ENCODE results near the gene SHISA4. TPM values are rescaled to one million over a fixed set of nuclear protein-coding genes. Genes with fewer than 3 reads are reported as not detected.

SHISA4 gene
- total and polyA plus RNA-seq, 2 of the 8 experiments (the other 6 are each of a cell fraction or from before 2014, with no cell fraction given) = 7.8 to 28.9 TPM

DNA sequence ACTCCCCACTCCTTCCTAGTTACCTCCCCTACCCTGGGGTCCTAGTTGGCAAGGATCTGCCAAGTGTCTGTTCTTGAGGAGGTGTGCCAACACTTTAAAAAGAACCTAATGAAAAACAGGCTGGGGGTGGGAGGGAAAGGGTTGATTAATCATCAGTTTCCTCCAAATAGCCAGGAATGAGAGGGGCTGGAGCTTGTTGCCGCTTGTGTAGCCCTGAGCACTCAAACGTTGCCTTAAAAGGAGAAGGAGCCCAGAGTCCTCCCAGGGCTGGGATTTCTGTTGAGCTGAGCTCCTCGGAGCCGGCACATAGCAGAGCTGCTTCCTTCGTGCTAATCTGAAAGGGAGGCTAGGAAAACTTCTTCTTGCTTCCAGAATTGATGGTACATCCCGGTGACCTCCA lies 15.9 kb downstream of the SHISA4 start:
- POLR2A ChIA-PET (ENCODE audit: partially characterized antibody) = interaction anchor here (1.4 to 2.0 kb wide), 4 partner anchors 10 to 37 kb away, joined by 4 to 7 read pairs (median 5); no protein-coding TSS in a partner anchor

More for the DNA sequence above, 15.9 kb downstream of the SHISA4 start:
- Histone ChIP-seq H3K18ac (ENCODE audit: extremely low read depth, low read length) (no peak overlapping the region; the same call in 1 of the 2 replicates), H3K9me3 (ENCODE audit: insufficient read depth in 2 of 2, low read depth in 1 of 2, low read length in 1 of 2) (no peaks in the 10 kb centered on the region), H3K36me3 (ENCODE audit: control insufficient read depth in 2 of 4, insufficient read depth in 4 of 4, low read length in 3 of 4) (no peaks in the 10 kb centered on the region), H3K23me2 (ENCODE audit: low read depth, low read length) (no peaks in the 10 kb centered on the region), H4K5ac (ENCODE audit: insufficient read length, low read depth, low read length) (no peak overlapping the region), H4K20me1 (replicated peaks in 1 of 2; ENCODE audit: control insufficient read depth in 1 of 2, insufficient read depth in 2 of 2, low read length in 2 of 2) (no peaks in the 10 kb centered on the region), H4K91ac (replicated peaks; ENCODE audit: insufficient read length, low read length) (no peak overlapping the region), H3K27ac (ENCODE audit: low read depth, low read length) (no peak overlapping the region), H3K4me1 (replicated peaks in 1 of 4; ENCODE audit: control insufficient read depth in 3 of 4, insufficient read depth in 4 of 4, low read length in 3 of 4) (no peaks in the 10 kb centered on the region), H2AFZ (ENCODE audit: low read length) (no peak overlapping the region), H3K4ac (replicated peaks; ENCODE audit: insufficient read length, low read depth, low read length) (no peak overlapping the region), H2BK12ac (ENCODE audit: low read depth, low read length) (no peak overlapping the region), H4K8ac (ENCODE audit: extremely low read depth, insufficient read depth, low read length) (no peak overlapping the region), H3K14ac (ENCODE audit: insufficient read length) (no peak overlapping the region), H2BK20ac (ENCODE audit: low read length) (no peak overlapping the region), H3K4me3 (ENCODE audit: extremely low read depth in 1 of 4, insufficient read depth in 2 of 4, low read depth in 3 of 4, low read length in 4 of 4) (no peak overlapping the region), H3K79me2 (ENCODE audit: control insufficient read depth in 1 of 2, insufficient read depth in 2 of 2, low read length in 2 of 2) (no peaks in the 10 kb centered on the region), H3K4me2 (ENCODE audit: insufficient read depth in 1 of 2, low read depth in 2 of 2, low read length in 2 of 2) (no peak overlapping the region), H2BK5ac (ENCODE audit: low read depth, low read length) (no peak overlapping the region; the same call in 1 of the 2 replicates), H2BK120ac (replicated peaks; ENCODE audit: low read depth, low read length) (no peak overlapping the region), H3K27me3 (replicated peaks in 1 of 4; ENCODE audit: control insufficient read depth in 3 of 4, extremely low read depth in 1 of 4, insufficient read depth in 3 of 4, low read length in 3 of 4) (no peaks in the 10 kb centered on the region; a peak in 1 of 7 replicates), H2BK15ac (ENCODE audit: low read length) (no peak overlapping the region), H3K56ac (replicated peaks; ENCODE audit: insufficient read length, low read depth, low read length) (no peak overlapping the region), H2AK5ac (ENCODE audit: low read depth, low read length) (no peak overlapping the region), H3K23ac (ENCODE audit: insufficient read length) (no peak overlapping the region), H3K79me1 (ENCODE audit: low read depth, low read length) (no peaks in the 10 kb centered on the region), H3K9ac (replicated peaks in 1 of 4; ENCODE audit: extremely low read depth in 1 of 4, low read depth in 3 of 4, low read length in 3 of 4) (no peak overlapping the region; a peak in 1 of 7 replicates)
- TF ChIP-seq JUND (IDR thresholded peaks at IDR 0.05; ENCODE audit: low read length) (no peak), SRF (IDR thresholded peaks at IDR 0.05; ENCODE audit: low read depth, low read length) (peak; percentile 85)
- DNase-seq (ENCODE audit: low read depth in 1 of 2, low spot score in 2 of 2) (no peak), FAIRE-seq (no peak)
- CTCF ChIA-PET (ENCODE audit: partially characterized antibody) = interaction anchor here (0.9 to 12.4 kb wide), 7 partner anchors 10 to 215 kb away, joined by 4 to 147 read pairs (median 5); partner anchors contain the start of gene LMOD1
- WGBS, 2 experiments (ENCODE audit: extremely low coverage in 1 of 2, insufficient coverage in 1 of 2, insufficient read length in 1 of 2, insufficient replicate concordance in 2 of 2, low coverage in 1 of 2, low lambda C conversion rate in 2 of 2, missing lambda C conversion rate in 1 of 2) = 76% methylated on average over 6 of the region's 6 CpGs; no CpG with 5 or more reads in 1 of the 2 experiments

Data from H1 (cell line).